ENCODE data around the gene PCDHGA4.

DNA sequence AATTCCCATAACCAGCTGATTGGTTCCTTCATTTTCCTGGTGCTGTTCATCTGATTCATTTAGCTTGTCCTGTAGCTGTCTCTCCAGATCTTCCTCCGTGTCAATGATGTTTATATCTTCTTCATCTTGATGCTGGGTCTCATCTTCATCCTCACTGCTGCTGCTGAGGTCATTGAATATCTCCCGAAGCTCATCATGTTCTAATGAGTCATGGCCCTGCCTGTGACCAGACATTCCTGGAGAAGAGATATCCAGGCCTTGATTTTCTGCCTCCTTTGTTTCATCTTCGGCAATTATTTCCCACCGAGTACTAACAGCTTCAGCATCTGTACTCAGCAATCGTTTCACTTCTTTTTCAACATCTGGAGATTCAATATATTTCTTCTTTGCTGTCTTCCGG lies 35.6 kb upstream of the PCDHGA4 start:
- TF ChIP-seq POLR2A (IDR thresholded peaks at IDR 0.05; ENCODE audit: control extremely low read depth in 1 of 2, low read depth in 2 of 2, low read length in 2 of 2), result no peak
- no peak for TF ChIP-seq CTCF (IDR thresholded peaks at IDR 0.05; ENCODE audit: control extremely low read depth in 1 of 3, insufficient read depth in 1 of 3, low read depth in 1 of 3, low read length in 3 of 3)

All from H1 (cell line).